Endothelial cell (in vitro differentiated cells): ENCODE measurements around the gene MYH9. TPM values are rescaled to one million over a fixed set of nuclear protein-coding genes. Genes with fewer than 3 reads are reported as not detected.

Experiments
- DNase-seq: peaks from one replicate; pipeline ENCODE4 v3.0.0; 2021; ENCODE audit warnings: low spot score
- H3K27ac Mint-ChIP-seq: one replicate; pipeline ENCODE4 v1.8.0; 2021; ENCODE audit warnings: mixed read lengths, inconsistent platforms; ENCODE audit not compliant: unreplicated experiment
- H3K27me3 Mint-ChIP-seq: one replicate; pipeline ENCODE4 v1.8.0; 2021; ENCODE audit warnings: mild to moderate bottlenecking, moderate library complexity, mixed read lengths, inconsistent platforms; ENCODE audit not compliant: unreplicated experiment
- H3K36me3 Mint-ChIP-seq: one replicate; pipeline ENCODE4 v1.8.0; 2021; ENCODE audit warnings: mild to moderate bottlenecking, low read depth, mixed read lengths, inconsistent platforms; ENCODE audit not compliant: unreplicated experiment
- H3K4me1 Mint-ChIP-seq: one replicate; pipeline ENCODE4 v1.8.0; 2021; ENCODE audit warnings: mild to moderate bottlenecking, mixed read lengths, inconsistent platforms; ENCODE audit not compliant: unreplicated experiment
- H3K4me3 Mint-ChIP-seq: one replicate; pipeline ENCODE4 v1.8.0; 2021; ENCODE audit warnings: mild to moderate bottlenecking, mixed read lengths, inconsistent platforms; ENCODE audit not compliant: unreplicated experiment
- H3K9me3 Mint-ChIP-seq: one replicate; pipeline ENCODE4 v1.8.0; 2021; ENCODE audit warnings: mixed read lengths, inconsistent platforms; ENCODE audit not compliant: unreplicated experiment
- total RNA-seq: library from RNA; stranded (reverse); fragmentation: NEBNext Ultra II Directional; extraction: Animal tissue kit (Norgen Biotek cat#: 25700); gene quantifications from one replicate; pipeline ENCODE4 v1.2.1, GENCODE V29; 2021; ENCODE audit not compliant: unreplicated experiment
- TF ChIP-seq, protein P1 (sequence below): fragments of 200-600 bp; sonication (generic); IDR thresholded peaks from one replicate; pipeline ENCODE4 v1.5.0; 2021; ENCODE audit warnings: antibody characterized with exemption; ENCODE audit not compliant: unreplicated experiment

Gene MYH9
- total RNA-seq, 1 donor from 2014 or later = 931 TPM

GRCh38 chr22:36375071-36375980 is 12.4 kb downstream of the MYH9 start:
- Mint-ChIP-seq H3K36me3 (peaks cover 21% of the 10 kb centered on the region), H3K27ac (peak overlapping the region; percentile 57), H3K4me1 (peaks cover 62% of the 10 kb centered on the region), H3K9me3 (no peaks in the 10 kb centered on the region), H3K27me3 (peaks cover 5% of the 10 kb centered on the region), H3K4me3 (no peak overlapping the region)
- TF ChIP-seq, protein P1, sequence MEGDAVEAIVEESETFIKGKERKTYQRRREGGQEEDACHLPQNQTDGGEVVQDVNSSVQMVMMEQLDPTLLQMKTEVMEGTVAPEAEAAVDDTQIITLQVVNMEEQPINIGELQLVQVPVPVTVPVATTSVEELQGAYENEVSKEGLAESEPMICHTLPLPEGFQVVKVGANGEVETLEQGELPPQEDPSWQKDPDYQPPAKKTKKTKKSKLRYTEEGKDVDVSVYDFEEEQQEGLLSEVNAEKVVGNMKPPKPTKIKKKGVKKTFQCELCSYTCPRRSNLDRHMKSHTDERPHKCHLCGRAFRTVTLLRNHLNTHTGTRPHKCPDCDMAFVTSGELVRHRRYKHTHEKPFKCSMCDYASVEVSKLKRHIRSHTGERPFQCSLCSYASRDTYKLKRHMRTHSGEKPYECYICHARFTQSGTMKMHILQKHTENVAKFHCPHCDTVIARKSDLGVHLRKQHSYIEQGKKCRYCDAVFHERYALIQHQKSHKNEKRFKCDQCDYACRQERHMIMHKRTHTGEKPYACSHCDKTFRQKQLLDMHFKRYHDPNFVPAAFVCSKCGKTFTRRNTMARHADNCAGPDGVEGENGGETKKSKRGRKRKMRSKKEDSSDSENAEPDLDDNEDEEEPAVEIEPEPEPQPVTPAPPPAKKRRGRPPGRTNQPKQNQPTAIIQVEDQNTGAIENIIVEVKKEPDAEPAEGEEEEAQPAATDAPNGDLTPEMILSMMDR = no peak
- DNase-seq = no peak

DNA sequence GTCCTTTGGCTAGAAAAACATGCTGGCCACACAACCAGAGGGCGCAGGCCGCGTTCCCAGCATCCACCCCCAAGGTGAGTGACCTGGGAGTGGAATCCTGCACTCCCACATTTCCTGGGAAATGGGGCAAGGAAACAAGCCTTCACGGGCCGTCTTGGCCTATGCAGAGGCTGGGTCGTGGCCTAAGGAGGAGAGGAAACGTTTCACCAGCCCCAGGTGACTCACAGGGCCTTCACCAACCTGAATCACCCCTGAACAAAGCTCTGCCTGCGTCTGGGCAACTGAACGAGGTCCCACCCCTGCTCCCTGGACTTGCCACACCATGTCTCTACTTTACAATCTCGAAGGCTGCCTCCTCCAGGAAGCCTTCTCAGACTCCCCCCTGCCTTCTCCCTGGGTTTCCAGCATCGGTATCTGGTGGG is 13.2 kb downstream of the MYH9 start:
- no peak for DNase-seq
- Mint-ChIP-seq H3K9me3 (no peaks in the 10 kb centered on the region), H3K36me3 (peaks cover 21% of the 10 kb centered on the region), H3K27me3 (peaks cover 5% of the 10 kb centered on the region), H3K4me1 (peaks cover 68% of the 10 kb centered on the region), H3K27ac (no peak overlapping the region), H3K4me3 (no peak overlapping the region)
- TF ChIP-seq, protein P1 = no peak

DNA sequence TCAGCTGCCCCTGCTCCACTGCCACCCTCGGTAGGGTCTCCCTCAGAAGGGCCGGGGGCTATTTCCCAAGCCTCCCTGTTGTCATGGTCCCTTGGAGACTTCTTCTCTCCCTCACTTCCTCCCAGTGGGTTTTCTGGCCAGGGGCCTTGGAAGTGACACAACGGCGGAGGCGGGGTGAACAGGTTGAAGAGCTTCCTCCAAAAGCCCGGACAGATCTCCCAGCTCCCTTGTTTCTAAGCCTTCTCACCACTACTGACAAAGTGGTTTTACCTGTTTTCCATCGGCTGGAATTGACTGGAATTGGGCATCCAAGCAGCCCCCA is 14.5 kb downstream of the MYH9 start:
- Mint-ChIP-seq H3K9me3 (no peaks in the 10 kb centered on the region), H3K36me3 (peaks cover 15% of the 10 kb centered on the region), H3K4me1 (peaks cover 72% of the 10 kb centered on the region), H3K4me3 (peak overlapping the region; percentile 29), H3K27ac (peak overlapping the region; percentile 80), H3K27me3 (peaks cover 5% of the 10 kb centered on the region)
- no peak for DNase-seq
- TF ChIP-seq, protein P1 = no peak

DNA sequence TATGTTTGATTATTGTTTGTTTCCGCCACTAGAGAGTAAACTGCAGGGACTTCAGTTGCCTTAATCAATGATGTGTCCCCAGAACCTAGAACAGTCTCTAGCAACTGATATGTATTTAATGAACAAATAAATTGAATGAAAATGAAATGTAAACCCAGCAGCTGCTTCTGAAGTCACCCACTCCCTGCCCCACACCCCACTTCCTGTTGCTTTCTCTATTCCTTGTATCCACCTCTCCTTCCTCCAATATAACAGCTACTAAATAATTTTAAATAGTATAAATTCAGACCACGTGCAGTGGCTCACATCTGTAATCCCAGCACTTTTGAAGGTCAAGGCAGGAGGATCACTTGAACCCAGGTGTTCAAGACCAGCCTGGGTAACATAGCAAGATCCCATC is 15.8 kb downstream of the MYH9 start:
- DNase-seq = no peak
- Mint-ChIP-seq H3K4me3 (peak overlapping the region; percentile 56), H3K27ac (peak overlapping the region; percentile 64), H3K27me3 (peaks cover 5% of the 10 kb centered on the region), H3K36me3 (peaks cover 10% of the 10 kb centered on the region), H3K9me3 (no peaks in the 10 kb centered on the region), H3K4me1 (peaks cover 71% of the 10 kb centered on the region)
- TF ChIP-seq, protein P1 = no peak
